UCSD-AML1 (cell line): ENCODE measurements around the gene CPLX4.
"Not testable (repeated sequence)": the region's sequence is repeated elsewhere in the genome, so short reads cannot be mapped to it uniquely, and the experiment has no call there.

Experiments used
- DNase-seq: peaks from one replicate; lab custom pipeline; 2025; ENCODE audit not compliant: unreplicated experiment; lab: John Stamatoyannopoulos, UW

Gene CPLX4

DNA sequence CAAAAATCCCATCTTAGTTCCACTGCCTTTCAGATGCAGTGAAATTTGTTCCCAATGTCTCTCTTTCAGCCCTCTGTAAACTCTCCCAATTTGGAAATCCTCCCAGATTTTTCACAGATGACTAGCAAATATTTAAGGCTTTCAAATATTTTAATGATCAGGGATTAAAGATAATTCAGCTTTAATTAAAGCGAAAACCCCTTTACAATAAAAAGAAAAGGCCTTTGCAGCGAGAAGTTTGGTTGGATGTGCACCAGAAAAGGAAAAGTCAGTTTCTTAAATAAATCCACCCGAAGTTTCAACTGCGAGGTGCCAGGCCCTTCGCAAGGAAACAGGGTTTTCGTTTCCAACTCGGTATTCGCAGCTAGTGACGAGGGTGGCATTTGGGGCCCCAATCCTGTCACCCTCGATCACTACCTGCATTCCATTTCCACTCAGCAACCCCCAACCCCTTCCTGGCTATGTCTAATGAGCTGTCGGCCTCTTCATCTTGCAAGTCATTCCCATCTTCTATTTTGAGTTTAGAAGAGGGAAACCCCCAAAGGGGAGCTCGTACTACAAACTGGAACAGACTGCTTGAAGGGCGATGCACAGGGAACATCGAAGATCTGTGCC lies 46.7 kb downstream of the CPLX4 start:
- DNase-seq = no peak

DNA sequence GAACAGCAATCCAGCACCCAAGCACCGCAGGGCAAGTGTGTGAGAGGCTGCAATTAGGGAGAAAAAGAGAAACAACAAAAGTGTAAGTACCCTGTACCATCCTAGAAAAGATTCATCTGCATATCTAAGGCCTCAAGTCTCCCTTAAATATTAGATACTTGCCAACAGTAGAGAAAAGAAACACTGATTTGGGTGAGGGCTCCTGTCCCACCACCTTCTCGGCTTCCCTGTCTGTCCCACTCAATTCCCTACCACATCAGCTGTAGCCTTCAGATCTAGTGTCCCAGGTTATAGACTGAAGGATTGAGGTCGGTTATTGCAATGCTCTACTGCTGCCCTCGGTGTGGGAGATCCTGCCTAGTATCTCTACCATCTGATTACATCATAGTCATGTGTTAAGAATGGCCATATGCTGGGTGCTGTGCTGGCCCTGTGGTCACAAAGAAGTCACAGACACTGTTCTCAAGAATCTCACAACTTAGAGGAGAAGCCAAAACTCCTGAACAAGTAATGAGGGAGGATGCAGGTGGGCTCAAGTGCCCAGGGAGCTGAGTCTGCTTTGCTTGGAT lies 47.7 kb downstream of the CPLX4 start:
- DNase-seq = no peak

GRCh38 chr18:59269563-59270119 lies 48.8 kb downstream of the CPLX4 start:
- DNase-seq = no peak

DNA sequence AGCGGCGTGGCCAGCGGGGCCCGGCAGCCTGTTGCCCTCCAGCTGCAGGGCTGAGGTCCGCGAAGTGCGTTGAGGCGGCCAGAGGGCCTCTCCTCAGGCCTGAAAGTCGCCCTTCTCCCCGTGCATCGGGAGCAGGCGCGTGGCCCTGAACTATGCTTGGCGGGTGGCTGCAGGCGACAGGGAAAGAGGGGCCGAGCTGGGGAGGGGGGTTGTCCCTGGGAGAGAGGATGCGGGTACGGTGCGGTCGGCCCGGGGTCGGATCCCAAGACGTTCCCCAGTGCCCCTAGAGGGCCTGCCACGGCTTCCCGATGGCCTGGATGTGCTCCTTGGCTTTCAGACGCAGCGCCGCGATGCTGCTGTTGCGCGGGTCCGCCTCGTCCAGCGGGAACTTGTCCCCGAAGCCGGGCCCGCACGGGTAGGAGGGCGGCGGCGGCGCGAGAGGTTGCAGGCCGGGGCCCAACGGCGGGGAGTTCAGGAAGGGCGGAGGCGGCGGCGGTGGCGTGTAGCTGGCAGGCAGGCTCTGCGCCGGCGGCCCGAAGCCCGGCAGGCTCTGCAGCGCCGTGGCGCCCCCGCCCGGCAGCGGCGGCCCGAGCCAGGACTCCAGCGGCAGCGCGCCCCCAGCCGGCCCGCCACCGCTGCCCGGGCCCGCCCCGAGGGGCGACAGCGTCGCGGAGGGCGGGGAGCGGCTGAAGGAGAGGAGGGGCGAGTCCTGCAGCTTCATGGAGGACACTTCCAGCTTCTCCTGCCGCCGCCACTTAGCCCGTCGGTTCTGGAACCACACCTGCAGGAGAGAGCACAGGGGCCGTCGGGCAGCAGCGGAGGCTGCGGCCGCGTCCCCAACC lies 49.5 kb downstream of the CPLX4 start:
- DNase-seq = peak; percentile 18

DNA sequence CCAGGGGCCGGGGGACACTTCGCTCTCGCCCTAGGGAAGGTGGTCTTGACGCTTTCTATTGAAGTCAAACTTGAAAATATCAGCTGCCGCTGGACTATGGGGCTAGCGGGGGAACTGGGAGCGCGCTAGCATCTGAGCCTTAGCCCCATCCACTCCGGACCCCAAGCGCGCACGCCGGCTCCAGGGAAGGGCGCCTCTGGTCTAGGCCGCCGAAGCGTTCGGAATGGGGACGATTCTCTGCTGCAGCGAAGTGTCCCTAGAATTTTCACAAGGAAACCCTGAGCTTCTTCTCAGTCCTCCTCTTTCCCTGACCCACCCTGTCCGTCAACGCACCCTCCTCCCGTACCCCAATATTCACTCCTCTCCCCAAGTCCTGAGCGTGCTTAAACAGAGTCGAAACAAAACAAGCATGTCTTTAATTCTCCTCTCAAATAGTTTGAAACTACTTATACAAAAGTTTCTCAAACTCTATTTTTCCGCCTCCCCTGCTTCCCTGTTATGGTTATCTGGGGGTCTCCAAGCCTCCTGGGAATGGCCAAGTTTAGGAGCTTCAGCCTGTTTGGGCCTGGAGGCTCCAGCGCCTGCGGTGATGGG lies 50.2 kb downstream of the CPLX4 start:
- no peak for DNase-seq

DNA sequence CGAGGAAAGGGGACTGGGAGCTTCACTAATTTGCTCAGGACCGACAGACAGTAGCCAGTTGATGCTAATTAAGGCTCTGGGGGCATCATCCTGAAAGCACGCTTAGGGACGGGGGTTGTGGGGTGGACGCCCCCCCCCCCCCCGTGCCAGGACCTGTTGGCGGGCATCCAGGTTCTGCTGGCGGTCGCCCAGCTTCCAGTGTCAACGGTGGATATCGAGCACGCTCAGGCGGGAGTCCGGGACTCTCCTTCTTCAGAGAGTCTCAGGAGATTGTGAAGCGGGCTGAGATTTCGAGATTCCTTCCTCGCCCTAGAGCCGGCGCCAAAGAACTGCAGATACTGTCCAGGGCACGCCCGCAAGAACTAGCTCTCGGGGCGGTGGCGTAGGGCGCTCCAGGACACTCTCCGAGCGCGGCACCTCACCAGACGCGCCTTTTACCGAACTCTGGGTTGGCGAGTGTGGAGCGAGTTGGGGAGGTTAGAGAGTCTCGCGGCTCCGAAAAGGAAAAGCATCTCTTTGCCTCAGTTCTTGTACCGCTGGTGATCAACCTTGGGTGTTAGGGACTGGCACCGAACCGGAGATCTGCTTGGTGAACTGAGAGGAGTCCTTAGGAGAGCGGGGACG lies 50.8 kb downstream of the CPLX4 start:
- DNase-seq = no peak

GRCh38 chr18:59266886-59267502 lies 51.5 kb downstream of the CPLX4 start:
- DNase-seq = no peak

DNA sequence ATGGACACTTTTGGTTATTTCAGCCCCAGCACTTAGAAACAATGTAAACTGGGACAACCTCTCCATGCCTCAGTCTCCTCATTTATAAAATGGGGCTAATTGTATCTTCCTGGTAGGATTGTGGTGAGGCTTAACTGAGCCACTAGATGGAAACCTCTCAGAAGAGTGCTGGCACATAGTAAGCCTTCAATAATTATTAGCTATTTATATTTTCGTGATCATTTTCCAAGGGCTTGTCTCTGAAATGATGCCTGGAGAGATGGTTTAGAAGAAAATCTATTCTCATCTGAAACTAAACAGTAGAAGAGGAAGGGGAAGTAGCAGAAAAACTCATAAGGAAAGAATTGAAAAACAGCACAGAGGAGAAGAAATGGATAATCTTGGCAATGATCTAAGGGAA lies 52.0 kb downstream of the CPLX4 start:
- no peak for DNase-seq

- no peak for DNase-seq
Measured at GRCh38 chr18:59265974-59266369, 52.5 kb downstream of the CPLX4 start.

DNA sequence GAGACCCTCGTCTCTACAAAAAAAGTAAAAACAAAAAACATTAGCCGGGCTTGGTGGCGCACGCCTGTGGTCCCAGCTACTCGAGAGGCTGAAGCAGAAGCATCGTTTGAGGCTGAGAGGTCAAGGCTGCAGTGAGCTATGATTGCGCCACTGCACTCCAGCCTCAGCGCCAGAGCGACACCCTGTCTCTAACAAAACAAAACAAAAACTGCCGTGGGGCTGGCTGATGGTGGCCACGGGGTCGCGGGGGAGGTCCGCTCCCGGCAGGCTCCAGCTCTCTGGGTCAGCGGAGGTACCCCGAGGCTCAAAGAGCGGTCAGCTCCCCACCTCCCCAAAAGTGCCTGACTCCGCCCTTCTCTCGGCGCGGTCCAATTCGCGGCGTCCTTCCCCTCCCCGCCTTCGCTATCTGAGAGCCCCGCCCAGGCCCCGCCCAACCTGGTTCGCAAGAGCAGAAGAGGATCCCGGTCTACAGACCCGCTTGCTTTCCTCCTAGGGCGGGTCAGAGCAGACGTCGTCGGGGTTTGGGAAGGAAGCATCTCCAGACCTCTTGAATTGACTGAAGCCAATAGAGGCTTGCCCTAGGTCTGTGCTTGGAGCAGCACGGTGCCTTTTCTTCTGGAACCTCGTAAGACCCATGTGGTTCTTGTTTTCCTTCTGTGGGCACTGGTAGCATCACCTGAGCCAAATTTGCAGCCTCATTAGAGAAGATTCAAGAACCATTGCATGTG lies 53.0 kb downstream of the CPLX4 start:
- DNase-seq = no peak

GRCh38 chr18:59264651-59265245 lies 53.7 kb downstream of the CPLX4 start:
- DNase-seq = no peak

DNA sequence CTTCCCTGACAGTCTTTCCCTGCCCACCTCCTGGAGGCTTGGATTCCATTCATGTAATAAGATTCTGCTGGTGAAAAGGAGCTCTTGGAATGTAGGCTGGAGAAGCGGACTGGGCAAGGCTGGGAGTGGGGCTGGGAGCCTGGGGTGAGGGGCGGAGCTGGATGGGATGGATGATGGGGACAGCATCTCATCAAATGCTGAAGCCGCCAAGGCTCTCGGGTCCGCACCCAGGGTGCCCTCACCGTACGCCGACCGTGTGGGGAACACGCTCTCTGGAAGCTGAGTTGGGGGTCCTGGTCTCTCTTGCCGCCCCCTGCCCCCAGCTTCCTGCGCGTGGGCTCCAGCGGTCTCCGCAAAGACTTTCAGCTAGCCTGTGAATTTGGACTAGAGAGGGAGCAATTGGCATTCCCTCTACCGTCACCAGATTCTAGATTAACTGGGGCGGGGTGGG lies 54.3 kb downstream of the CPLX4 start:
- DNase-seq = no peak

DNA sequence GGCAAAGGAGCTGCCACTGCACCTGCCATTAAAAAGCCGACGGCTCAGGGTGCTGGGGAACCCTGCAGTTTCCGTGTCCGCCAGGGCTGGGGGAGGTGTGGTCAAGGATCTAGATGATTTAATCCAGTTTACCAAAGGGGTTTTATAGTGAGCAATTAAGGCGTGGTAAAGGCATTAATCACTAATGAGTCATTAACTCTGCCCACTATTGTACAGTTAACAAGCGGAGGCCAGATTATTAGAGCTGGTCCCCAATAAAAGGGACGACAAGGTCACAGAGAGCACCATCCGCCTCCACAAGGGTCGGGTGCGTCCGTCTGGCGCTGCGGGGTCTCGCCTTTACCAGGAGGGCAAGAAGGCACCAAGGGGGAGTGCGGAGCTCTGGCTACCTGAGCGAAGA lies 54.8 kb downstream of the CPLX4 start:
- DNase-seq = no peak

- not testable (repeated sequence) for DNase-seq
Measured at GRCh38 chr18:59262243-59262642, 56.2 kb downstream of the CPLX4 start.

GRCh38 chr18:59261842-59262241 lies 56.6 kb downstream of the CPLX4 start:
- DNase-seq = not testable (repeated sequence)

GRCh38 chr18:59255491-59255890 lies 63.0 kb downstream of the CPLX4 start:
- not testable (repeated sequence) for DNase-seq

- DNase-seq = no peak
Measured at GRCh38 chr18:59249199-59249774, 69.2 kb downstream of the CPLX4 start.

DNA sequence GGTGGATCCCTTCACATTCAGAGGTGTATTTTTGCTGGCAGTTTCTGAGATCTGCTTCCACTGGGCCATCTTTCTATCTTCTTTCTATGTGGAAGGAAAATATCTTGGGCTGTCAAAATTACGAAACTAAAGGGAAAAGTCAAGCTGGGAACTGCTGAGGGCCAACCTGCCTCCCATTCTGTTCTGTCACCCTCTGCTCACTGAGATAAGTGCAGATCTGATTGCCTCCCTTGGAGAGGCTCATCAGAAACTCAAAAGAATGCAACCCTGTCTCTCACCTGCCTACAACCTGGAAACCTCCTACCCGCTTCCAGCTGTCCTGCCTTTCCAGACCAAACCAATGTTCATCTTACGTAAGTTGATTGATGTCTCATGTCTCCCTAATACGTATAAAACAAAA lies 71.7 kb downstream of the CPLX4 start:
- DNase-seq = no peak
